ENCODE results near the gene SLC16A5.

Gene SLC16A5

DNA sequence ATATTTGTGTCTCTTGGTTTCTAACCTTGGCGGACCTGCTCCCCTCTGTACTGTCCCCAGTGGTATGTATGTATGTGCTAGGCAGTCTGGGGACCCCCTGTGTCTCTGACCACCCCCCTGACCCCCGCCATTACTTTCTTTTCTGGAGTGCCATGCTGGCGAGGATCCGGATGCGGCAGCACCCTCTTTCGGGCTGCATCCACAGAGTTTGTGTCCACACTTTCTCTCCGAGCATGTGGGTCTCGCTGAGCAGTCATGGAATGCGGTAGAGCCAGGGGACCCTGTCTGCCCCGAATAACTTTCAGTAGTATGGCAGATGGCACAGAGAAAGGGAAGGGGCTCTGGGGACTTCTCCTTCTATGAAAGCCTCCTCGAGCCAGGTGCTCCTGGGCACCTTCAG, 23.7 kb upstream of the SLC16A5 start:
- ATAC-seq: no peak

GRCh38 chr17:75064460-75064859, 23.3 kb upstream of the SLC16A5 start:
- ATAC-seq: no peak
- TF ChIP-seq ESRRG (CRISPR knock-in tag; IDR thresholded peaks at IDR 0.05) (no peak), CSDC2 (CRISPR knock-in tag; IDR thresholded peaks at IDR 0.05) (no peak), ZNF70 (CRISPR knock-in tag; IDR thresholded peaks at IDR 0.05) (no peak), PPARA (CRISPR knock-in tag; IDR thresholded peaks at IDR 0.05; ENCODE audit: borderline replicate concordance) (no peak), ZFP3 (CRISPR knock-in tag; IDR thresholded peaks at IDR 0.05) (no peak), ZNF8 (CRISPR knock-in tag; IDR thresholded peaks at IDR 0.05) (no peak), CSRNP3 (CRISPR knock-in tag; IDR thresholded peaks at IDR 0.05) (no peak), TCF4 (CRISPR knock-in tag; IDR thresholded peaks at IDR 0.05; ENCODE audit: borderline replicate concordance) (no peak), ZC3H10 (CRISPR knock-in tag; IDR thresholded peaks at IDR 0.05) (no peak), ZFP30 (CRISPR knock-in tag; IDR thresholded peaks at IDR 0.05) (no peak), BACH2 (CRISPR knock-in tag; IDR thresholded peaks at IDR 0.05; ENCODE audit: borderline replicate concordance) (no peak), OSR1 (CRISPR knock-in tag; IDR thresholded peaks at IDR 0.05) (no peak)
- TF ChIP-seq, protein P1, sequence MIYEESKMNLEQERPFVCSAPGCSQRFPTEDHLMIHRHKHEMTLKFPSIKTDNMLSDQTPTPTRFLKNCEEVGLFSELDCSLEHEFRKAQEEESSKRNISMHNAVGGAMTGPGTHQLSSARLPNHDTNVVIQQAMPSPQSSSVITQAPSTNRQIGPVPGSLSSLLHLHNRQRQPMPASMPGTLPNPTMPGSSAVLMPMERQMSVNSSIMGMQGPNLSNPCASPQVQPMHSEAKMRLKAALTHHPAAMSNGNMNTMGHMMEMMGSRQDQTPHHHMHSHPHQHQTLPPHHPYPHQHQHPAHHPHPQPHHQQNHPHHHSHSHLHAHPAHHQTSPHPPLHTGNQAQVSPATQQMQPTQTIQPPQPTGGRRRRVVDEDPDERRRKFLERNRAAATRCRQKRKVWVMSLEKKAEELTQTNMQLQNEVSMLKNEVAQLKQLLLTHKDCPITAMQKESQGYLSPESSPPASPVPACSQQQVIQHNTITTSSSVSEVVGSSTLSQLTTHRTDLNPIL (CRISPR knock-in tag; IDR thresholded peaks at IDR 0.05; ENCODE audit: low read depth): no peak
- TF ChIP-seq, protein P2, sequence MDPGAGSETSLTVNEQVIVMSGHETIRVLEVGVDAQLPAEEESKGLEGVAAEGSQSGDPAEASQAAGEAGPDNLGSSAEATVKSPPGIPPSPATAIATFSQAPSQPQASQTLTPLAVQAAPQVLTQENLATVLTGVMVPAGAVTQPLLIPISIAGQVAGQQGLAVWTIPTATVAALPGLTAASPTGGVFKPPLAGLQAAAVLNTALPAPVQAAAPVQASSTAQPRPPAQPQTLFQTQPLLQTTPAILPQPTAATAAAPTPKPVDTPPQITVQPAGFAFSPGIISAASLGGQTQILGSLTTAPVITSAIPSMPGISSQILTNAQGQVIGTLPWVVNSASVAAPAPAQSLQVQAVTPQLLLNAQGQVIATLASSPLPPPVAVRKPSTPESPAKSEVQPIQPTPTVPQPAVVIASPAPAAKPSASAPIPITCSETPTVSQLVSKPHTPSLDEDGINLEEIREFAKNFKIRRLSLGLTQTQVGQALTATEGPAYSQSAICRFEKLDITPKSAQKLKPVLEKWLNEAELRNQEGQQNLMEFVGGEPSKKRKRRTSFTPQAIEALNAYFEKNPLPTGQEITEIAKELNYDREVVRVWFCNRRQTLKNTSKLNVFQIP (CRISPR knock-in tag; IDR thresholded peaks at IDR 0.05; ENCODE audit: borderline replicate concordance, low read depth): no peak

More for the DNA sequence above, 23.7 kb upstream of the SLC16A5 start:
- TF ChIP-seq ZC3H10 (CRISPR knock-in tag; IDR thresholded peaks at IDR 0.05) (no peak), BACH2 (CRISPR knock-in tag; IDR thresholded peaks at IDR 0.05; ENCODE audit: borderline replicate concordance) (no peak), ZNF8 (CRISPR knock-in tag; IDR thresholded peaks at IDR 0.05) (no peak), GLIS3 (CRISPR knock-in tag; IDR thresholded peaks at IDR 0.05) (no peak), TOX (CRISPR knock-in tag; IDR thresholded peaks at IDR 0.05; ENCODE audit: borderline replicate concordance) (no peak), PPARA (CRISPR knock-in tag; IDR thresholded peaks at IDR 0.05; ENCODE audit: borderline replicate concordance) (no peak), CSDC2 (CRISPR knock-in tag; IDR thresholded peaks at IDR 0.05) (no peak), SNAI2 (CRISPR knock-in tag; IDR thresholded peaks at IDR 0.05) (no peak), TSHZ2 (CRISPR knock-in tag; IDR thresholded peaks at IDR 0.05) (no peak), ZFP30 (CRISPR knock-in tag; IDR thresholded peaks at IDR 0.05) (no peak), CSRNP3 (CRISPR knock-in tag; IDR thresholded peaks at IDR 0.05) (no peak), ZNF70 (CRISPR knock-in tag; IDR thresholded peaks at IDR 0.05) (no peak), ARNTL (CRISPR knock-in tag; IDR thresholded peaks at IDR 0.05; ENCODE audit: borderline replicate concordance, low read depth) (no peak), ZNF565 (CRISPR knock-in tag; conservative IDR thresholded peaks at IDR 0.05; ENCODE audit: low read depth) (no peak)
- TF ChIP-seq, protein P2 (CRISPR knock-in tag; IDR thresholded peaks at IDR 0.05; ENCODE audit: borderline replicate concordance, low read depth): no peak
- TF ChIP-seq, protein P1 (CRISPR knock-in tag; IDR thresholded peaks at IDR 0.05; ENCODE audit: low read depth): no peak

Data from SK-N-SH treated with all-trans-retinoic acid at 6 μM for 48 hours (cell line).